ENCODE measurements around the gene TOX2. TPM values are rescaled to one million over a fixed set of nuclear protein-coding genes. Genes with fewer than 3 reads are reported as not detected.

TOX2 gene
- total RNA-seq, 1 experiment from 2014 or later = 2.7 TPM

- Mint-ChIP-seq H3K27me3 (ENCODE audit: insufficient read depth, unreplicated experiment) (no peaks in the 10 kb centered on the region), H3K4me3 (ENCODE audit: unreplicated experiment) (no peak overlapping the region), H3K27ac (ENCODE audit: low read depth, unreplicated experiment) (no peak overlapping the region), H3K4me1 (ENCODE audit: insufficient read depth, unreplicated experiment) (peaks cover 14% of the 10 kb centered on the region), H3K9me3 (ENCODE audit: unreplicated experiment) (no peaks in the 10 kb centered on the region), H3K36me3 (ENCODE audit: insufficient read depth, unreplicated experiment) (no peaks in the 10 kb centered on the region)
- ChIA-PET CTCF (interaction anchor here (0.6 to 16.2 kb wide), 7 partner anchors 103 to 549 kb away, joined by 3 to 521 read pairs (median 3); no protein-coding TSS in a partner anchor), POLR2A (interaction anchor here (1.1 to 1.2 kb wide), 2 partner anchors 8 to 630 kb away, joined by 5 read pairs; partner anchors contain the start of gene SRSF6)
- BruUV-seq (replicated peaks) = no TSS peak
- DNase-seq (ENCODE audit: unreplicated experiment) = no peak
- intact Hi-C loops (cut with micrococcal nuclease) = no loop called here
- no peak for TF ChIP-seq CTCF (IDR thresholded peaks at IDR 0.05; ENCODE audit: unreplicated experiment)
These were observed 172.6 kb downstream of the TOX2 start for GRCh38 chr20:44087051-44087856.

GRCh38 chr20:44087857-44088120 is 173.1 kb downstream of the TOX2 start:
- intact Hi-C loops (cut with micrococcal nuclease) = no loop called here
- POLR2A ChIA-PET = interaction anchor here (1.2 kb wide), 1 partner anchor 630 kb away, joined by 5 read pairs; the partner anchor contains the start of gene SRSF6
- H3K4me1 Mint-ChIP-seq (ENCODE audit: insufficient read depth, unreplicated experiment) = peaks cover 13% of the 10 kb centered on the region
- H3K27ac Mint-ChIP-seq (ENCODE audit: low read depth, unreplicated experiment) = no peak overlapping the region
- no peak overlapping the region for H3K4me3 Mint-ChIP-seq (ENCODE audit: unreplicated experiment)
- H3K36me3 Mint-ChIP-seq (ENCODE audit: insufficient read depth, unreplicated experiment) = no peaks in the 10 kb centered on the region
- no peaks in the 10 kb centered on the region for H3K9me3 Mint-ChIP-seq (ENCODE audit: unreplicated experiment)
- H3K27me3 Mint-ChIP-seq (ENCODE audit: insufficient read depth, unreplicated experiment) = no peaks in the 10 kb centered on the region
- CTCF ChIA-PET = interaction anchor here (0.6 to 16.2 kb wide), 8 partner anchors 30 to 549 kb away, joined by 3 to 521 read pairs (median 4); no protein-coding TSS in a partner anchor
- TF ChIP-seq CTCF (IDR thresholded peaks at IDR 0.05; ENCODE audit: unreplicated experiment) = no peak
- DNase-seq (ENCODE audit: unreplicated experiment) = no peak
- BruUV-seq (replicated peaks) = no TSS peak

- intact Hi-C loops (cut with micrococcal nuclease) = no loop called here
- Mint-ChIP-seq H3K27ac (ENCODE audit: low read depth, unreplicated experiment) (no peak overlapping the region), H3K27me3 (ENCODE audit: insufficient read depth, unreplicated experiment) (no peaks in the 10 kb centered on the region), H3K9me3 (ENCODE audit: unreplicated experiment) (no peaks in the 10 kb centered on the region), H3K36me3 (ENCODE audit: insufficient read depth, unreplicated experiment) (no peaks in the 10 kb centered on the region), H3K4me1 (ENCODE audit: insufficient read depth, unreplicated experiment) (peaks cover 12% of the 10 kb centered on the region), H3K4me3 (ENCODE audit: unreplicated experiment) (no peak overlapping the region)
- BruUV-seq (replicated peaks) = no TSS peak
- peak; percentile 81 for DNase-seq (ENCODE audit: unreplicated experiment)
- TF ChIP-seq CTCF (IDR thresholded peaks at IDR 0.05; ENCODE audit: unreplicated experiment) = no peak
- ChIA-PET POLR2A (interaction anchor here (0.5 to 2.0 kb wide), 12 partner anchors 9 to 868 kb away, joined by 3 to 10 read pairs (median 4); partner anchors contain the start of genes IFT52 and SRSF6), CTCF (interaction anchor here (0.7 to 16.2 kb wide), 7 partner anchors 10 to 641 kb away, joined by 3 to 521 read pairs (median 5); no protein-coding TSS in a partner anchor)
These were observed 175.5 kb downstream of the TOX2 start for GRCh38 chr20:44089987-44090674.

- H3K4me1 Mint-ChIP-seq (ENCODE audit: insufficient read depth, unreplicated experiment) = peaks cover 12% of the 10 kb centered on the region
- no peak overlapping the region for H3K4me3 Mint-ChIP-seq (ENCODE audit: unreplicated experiment)
- H3K27ac Mint-ChIP-seq (ENCODE audit: low read depth, unreplicated experiment) = no peak overlapping the region
- intact Hi-C loops (cut with micrococcal nuclease) = no loop called here
- no peak for TF ChIP-seq CTCF (IDR thresholded peaks at IDR 0.05; ENCODE audit: unreplicated experiment)
- DNase-seq (ENCODE audit: unreplicated experiment) = no peak
- no TSS peak for BruUV-seq (replicated peaks)
- ChIA-PET CTCF (interaction anchor here (0.7 to 16.2 kb wide), 9 partner anchors 7 to 642 kb away, joined by 3 to 521 read pairs (median 5); no protein-coding TSS in a partner anchor), POLR2A (interaction anchor here (2.0 kb wide), 1 partner anchor 633 kb away, joined by 10 read pairs; the partner anchor contains the start of gene SRSF6)
- H3K27me3 Mint-ChIP-seq (ENCODE audit: insufficient read depth, unreplicated experiment) = no peaks in the 10 kb centered on the region
- no peaks in the 10 kb centered on the region for H3K9me3 Mint-ChIP-seq (ENCODE audit: unreplicated experiment)
- H3K36me3 Mint-ChIP-seq (ENCODE audit: insufficient read depth, unreplicated experiment) = no peaks in the 10 kb centered on the region
These were observed 176.4 kb downstream of the TOX2 start for GRCh38 chr20:44091026-44091425.
